Right hindlimb (tissue), 1 donor: ENCODE data around the gene PACRG.
A peak's percentile ranks its signal among the peaks of the same experiment; 100 is the strongest.

Experiments used
- DNase-seq: peaks from one replicate; pipeline ENCODE4 v3.0.0-alpha.2; 2018

The PACRG gene

DNA sequence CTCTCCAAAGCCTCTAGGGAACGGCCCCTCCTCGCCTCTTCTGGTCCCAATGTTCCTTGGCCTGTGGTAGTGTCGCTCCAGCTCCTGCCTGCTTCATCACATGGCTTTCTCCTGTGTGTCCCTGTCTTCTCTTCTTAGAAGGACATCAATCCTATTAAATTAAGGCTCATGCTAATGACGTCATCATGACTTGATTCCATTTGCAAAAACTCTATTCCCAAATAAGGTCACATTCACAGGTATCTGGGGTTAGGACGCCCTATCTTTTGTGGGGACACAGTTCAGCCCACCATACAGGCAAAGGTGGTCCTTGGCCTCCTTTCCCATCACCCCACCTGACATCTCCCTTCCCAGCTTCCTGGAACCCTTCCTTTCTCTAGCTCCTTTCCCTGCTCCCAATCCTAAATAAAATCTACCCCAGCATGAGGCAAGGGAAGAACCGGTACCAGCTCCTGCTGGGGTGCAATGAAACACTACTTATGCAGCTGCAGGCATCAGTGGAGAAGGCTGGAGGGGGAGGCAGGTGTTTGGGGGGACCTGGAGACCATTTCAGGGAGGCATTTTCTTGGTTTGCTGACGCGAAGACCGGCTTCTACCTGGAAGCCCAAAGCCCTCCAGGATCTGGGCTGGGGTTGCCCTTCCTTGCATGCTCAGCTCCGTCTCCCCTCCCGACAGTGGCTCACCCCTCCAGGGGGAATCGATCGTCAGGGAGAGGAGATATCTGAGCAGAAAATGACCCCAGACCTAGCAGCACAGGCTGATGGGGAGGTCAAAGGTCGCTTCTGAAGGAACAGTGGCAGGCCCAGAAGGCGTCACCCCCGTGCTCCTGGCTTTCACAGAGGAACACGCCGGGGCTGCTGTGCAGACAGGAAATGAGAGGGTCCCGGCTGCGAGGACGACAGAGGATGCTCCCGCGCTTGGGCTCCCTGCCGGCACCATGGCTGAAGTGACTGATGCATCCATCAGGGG is 615.1 kb downstream of the PACRG start:
- DNase-seq: no peak

DNA sequence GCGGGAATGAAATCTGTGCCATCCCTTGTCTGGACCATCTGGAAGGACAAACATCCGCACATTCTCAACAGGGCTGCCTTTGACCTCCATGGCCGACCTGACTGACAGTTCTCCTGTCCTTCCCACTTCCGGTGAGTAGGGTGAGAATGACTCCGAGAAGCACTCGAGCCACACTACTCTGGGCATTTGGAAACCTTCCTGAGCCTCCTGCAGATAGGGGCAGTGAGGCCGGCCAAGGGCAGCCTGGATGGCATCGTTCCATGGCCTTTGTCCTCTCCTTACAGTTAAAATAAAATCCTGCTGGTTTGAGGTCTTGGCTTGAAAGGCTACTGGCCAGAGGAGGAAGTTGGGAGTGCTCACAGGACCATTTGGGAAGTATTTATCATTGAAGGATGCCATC is 615.8 kb downstream of the PACRG start:
- no peak for DNase-seq

DNA sequence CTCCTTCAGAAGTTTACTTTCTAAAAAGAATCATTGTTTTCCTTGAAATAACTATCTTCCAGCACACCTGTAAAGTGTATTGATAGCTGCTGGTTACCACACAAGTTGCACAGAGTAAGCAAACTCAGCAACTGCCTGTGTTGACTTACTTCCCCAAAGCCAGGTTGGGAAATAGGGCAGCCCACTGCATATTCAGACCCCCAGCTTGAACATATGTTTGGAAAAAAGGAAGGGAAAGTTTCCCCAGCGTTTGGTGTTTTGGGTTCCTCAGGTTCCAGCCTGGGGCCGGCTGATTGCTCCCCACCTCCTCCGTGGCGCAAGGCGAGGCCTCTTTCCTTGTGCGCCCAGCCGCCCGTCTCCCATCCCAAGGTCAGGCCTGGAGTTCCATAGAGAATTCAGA is 616.6 kb downstream of the PACRG start:
- no peak for DNase-seq

DNA sequence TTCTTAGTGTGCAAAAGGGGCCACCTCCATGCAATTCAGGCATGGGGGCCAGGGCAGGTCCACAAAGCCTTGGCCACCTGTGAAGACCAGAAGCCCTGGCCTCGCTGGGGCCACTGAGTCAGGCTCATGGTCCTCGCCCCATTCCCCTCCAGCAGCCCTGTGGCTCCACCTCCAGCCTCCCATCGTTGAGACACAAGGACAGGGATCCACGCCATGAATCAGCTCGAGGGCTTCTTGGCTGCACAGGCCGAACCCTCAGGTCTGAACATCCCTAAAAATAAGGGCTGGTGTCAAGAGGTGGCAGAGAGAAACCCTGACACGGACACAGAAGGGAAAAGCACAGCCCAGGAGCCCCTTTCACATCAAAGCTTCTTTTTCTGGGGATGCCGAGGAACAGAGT is 618.2 kb downstream of the PACRG start:
- no peak for DNase-seq

DNA sequence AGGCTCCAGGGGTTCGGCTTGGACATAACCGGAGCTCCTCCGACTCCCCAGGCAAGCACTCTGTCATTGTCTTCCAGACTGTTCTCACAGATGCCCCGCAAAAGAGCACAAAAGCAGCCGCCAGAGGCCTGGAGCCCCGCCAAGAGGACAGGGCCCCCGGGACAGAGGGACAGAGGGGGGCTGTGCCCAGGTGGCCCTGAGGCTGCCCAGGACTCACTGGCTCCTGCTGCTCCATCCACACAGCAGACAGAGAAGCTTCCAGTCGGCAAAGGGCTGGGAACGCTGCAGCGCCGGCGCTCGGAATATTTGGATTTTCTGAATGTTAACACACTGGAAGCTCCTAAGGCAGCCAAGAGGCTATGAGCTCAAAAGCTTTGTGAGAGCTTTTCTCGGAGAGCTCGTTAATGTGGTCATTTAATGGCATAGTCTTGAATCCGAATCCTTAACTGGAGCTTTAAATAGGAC is 618.8 kb downstream of the PACRG start:
- peak; percentile 45 for DNase-seq

DNA sequence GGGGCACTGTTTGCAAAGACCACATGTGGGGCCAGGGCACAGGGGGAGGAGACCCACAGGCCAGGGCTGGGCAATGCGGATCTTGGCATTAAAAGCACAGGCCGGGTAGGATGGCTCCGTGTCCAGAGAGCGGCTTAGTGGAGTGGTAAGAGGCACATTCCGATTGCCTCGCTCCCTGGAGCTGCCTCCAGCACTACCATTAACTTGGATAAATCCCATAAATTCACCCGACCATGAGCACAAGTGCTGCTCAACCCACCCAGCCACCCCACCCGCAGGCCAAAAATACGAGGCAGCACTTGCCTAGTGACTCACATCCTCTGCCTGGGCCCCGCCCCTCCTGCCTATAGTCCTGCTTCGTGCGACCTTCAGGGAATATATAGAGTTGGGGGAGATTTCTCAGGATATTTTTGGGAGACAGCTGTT is 619.3 kb downstream of the PACRG start:
- peak; percentile 55 for DNase-seq

DNA sequence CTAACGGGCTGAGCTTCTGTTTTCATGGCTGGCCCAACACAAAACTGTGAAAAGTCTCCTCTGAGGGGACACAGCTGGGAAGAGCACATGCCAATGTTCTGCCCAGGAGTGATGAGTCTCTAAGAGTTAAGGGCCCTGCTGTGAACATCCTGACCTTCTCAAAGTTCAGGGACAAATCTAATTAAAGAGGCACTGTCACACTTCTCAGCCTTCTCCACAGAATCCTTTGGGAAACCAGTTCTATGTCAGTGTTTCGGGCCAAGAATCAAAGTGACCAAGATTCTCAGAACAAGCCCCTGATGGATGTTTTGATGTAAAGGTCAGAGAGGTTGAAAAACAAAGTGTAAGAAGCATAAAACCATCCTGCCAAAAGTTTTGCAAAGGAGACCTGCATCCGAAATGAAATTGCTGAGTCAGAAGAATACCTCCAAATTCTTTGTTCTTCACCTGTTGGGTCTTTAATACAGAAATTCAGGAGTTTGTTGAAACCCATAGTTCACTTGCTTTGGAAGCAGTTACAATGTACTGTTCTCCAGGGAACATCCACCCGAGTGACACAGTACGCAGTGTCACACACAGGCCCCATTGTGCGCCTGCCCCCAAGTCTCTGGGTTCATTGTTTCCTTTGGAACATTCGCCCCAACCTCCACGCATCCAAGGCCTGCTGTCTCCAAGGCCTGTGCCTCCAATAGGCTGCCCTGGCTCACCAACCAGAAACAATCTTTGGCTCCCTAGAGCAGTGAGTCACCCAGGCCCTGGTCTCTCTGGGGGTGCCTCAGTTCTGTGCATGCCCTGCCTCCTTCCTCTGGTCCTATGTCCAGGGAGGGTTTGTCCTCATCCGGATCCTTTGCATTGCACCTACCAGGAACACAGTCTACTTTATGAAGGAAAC is 621.3 kb downstream of the PACRG start:
- no peak for DNase-seq

DNA sequence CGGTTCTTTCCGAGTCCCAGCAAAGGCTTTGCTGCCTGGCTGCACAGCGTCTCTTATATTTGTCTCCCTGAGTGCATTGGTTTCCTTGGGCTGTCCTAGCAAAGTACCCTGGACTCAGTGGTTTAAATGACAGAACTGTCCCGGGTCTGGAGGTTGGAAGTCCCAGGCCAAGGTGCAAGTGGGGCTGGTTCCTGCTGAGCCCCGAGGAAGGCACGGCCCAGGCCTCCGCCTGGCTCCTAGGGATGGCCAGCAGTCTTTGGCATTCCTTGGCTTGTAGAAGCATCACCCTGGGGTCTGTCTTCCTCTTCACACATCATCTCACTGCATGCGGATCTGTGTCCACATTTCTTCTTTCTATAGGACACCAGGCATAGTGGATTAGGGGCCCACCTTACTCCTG is 621.9 kb downstream of the PACRG start:
- DNase-seq: no peak

DNA sequence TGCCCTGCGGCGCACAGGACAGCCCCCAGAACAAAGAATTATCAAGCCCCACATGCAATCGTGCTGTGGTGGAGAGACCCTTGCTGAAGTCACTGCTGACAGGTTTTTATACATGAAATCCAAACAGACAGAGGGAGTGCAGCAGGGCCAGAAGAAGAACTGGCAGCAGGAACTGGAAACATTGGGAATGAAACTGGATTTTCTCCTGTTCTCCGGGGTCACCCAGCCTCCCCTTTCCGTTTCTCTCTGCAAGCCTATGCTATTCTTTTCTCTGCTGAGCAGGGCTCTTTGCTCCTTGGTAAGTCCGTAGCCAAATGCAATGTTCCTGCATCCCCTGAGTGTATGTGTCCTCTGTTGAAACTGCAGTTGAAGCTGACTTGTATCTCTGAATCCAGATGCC is 623.2 kb downstream of the PACRG start:
- DNase-seq: no peak

DNA sequence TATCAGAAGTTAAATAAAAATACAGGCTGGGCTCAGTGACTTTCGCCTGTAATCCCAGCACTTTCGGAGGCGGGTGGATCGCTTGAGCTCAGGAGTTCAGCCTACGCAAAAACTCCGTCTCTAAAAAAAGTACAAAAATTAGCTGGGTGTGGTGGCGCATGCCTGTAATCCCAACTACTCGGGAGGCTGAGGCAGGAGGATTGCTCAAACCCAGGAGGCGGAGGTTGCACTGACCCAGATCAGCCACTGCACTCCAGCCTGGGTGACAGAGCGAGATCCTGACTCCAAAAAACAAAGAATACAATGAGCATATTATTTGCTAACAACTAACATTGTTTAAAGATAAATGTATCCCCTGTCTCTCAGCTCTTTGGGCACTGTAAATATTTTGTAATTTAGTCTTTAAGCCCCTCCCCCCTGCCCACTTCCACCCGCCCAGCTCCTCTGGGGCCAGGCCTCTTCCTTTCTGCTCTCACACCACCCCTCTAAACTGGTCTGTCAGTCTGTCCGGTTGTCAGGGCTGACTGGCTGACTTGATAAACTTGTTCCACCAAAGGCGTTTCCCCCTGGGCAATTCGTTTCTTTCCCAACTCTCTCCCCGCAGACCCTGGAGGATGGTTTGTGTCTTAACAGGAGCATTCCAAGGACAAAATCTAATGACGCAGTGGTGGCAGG is 624.4 kb downstream of the PACRG start:
- no peak for DNase-seq

DNA sequence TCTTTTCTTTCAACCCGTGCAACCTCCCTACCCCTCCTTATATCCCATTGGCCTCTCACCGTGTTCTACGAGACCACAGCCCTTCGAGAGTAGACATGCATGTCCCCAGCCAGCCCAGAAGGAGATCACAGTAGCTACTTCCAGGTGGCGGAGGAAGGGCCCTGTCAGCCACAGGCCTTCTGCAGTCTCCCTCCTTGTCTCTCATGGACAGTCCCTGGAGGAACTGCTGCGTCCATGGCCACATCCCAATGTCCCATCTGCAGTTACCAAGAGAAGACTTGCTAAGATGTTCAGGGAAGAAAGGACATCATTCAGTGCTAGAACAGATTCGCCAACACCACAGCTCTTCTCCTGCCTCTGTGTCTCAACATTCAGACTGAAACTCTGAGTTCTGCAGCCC is 625.2 kb downstream of the PACRG start:
- no peak for DNase-seq

DNA sequence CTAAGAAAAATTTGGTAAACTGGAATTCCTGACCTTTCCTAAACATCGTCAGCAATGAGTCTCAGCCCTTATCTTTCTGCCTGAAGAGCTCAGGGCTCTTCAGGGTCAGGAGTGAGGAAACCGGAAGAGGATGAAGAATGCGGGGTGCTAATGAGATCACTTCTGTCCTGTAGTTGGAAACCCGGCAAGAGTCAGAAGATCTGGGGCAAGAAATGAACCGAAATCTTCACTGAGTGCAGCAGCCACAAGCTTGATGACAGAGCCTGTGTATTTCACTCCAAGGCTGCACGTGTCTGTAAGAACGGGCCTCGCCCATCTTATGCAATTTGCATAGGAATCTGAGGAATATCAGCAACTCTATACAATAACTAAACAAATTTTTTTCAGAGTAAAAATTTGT is 626.3 kb downstream of the PACRG start:
- DNase-seq: no peak

DNA sequence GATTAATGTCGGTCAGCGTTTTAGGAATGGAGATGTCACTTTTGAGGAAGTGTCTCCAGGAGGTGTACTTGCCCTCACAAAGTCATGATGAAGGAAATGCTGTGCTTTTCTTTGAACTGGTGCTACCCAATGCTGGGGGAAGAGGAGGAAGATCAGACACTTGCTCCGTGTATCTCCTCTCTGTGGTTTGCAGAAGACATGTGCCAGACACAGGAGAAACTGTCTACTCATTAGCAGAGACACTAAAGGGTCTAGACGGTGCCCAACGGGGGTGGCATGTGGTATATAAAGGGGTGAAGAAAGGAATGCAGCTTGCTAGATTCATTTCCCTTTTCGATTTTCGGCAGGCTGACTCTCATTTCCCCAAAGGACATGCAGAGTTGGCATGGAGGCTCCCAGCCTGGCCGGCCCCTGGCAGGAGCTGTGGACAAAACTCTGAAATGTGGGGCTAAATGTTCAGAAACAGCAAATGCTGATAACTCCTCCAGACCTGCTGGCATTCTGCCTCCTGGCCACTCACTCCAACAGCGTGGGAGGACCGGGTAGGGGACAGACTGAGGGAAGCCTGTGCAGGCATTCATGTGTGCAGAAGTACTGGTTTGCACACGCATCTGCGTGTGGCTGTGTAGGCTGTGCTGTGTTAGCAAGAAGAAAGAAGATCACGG is 627.1 kb downstream of the PACRG start:
- peak; percentile 84 for DNase-seq

DNA sequence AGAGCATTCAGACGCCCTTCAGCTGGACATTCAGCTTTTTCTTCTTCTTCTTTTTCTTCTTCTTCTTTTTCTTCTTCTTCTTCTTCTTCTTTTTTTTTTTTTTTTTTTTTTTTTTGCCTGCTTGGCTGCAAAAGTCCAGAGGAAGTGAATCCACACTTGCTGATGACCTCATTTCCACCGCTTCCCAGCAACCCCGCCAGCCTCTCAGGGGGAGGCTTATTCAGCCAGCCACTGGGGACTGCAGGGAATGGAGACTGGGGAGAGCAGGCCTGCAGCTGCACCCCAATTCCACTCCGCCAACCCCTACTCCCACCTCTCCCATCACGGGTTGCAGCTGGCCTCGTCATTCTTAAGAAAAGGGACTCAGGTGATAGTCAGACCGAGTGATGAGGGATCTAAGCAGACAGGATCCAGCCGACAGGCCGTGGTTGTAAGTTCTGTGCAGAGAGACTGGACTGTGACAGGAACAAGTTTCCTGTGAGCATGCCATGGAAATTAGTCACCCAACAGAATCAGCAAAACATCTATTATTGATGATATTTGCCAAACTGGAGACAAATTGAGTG is 627.7 kb downstream of the PACRG start:
- peak; percentile 70 for DNase-seq

DNA sequence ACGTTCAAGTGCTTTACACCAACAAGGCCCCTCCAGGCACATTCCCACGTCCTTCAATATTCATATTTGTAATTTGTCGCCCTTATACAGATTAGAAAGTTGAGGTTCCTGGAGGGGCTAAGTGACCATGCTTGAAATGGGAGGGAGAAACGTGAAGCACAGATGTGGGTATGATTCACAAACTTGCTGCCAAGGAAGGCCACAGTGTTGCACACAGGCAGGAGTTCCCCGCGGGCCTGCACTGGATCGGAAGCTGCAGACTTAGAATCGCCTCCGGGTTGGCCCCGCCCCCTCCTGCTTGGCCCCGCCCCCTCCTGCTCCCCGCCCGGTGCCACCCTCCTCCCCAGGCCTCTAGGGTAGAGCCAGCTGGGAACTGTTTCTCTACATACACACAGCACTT is 628.5 kb downstream of the PACRG start:
- peak; percentile 63 for DNase-seq

DNA sequence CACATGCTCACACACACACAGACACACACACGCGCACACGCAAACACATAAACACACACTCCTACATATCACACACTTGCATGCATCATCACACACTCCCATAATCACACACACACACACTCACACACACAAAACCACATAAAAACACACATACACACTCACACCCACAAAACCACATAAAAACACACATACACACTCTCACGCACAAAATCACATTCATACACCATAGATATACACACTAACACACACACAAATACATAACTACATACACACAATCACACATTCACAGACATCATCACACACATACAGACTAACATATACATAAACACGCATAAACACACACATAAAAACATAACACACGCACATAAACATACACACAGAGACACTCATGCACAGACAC is 629.0 kb downstream of the PACRG start:
- DNase-seq: no peak

DNA sequence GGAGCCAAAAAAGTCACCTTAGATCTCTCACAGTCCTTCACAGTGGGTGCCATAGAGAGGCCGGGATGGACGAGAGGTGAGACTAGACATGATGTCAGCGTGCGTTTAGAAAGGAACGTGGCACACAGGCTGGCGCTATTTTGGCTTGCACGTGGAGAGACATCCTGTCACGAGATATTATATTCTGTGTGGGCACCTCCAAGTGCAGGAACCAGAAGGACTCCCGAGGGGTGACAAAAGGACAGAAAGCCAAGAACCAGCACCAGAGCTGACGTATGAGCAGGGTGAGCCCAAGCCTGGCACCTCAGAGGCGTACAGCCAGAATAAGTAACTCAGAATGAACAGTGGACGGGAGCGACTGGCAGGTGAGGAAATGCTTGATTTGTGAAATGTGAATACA is 636.9 kb downstream of the PACRG start:
- no peak for DNase-seq
